Measurements from ENCODE around the gene KRTAP2-2. TPM values are rescaled to one million over a fixed set of nuclear protein-coding genes. Genes with fewer than 3 reads are reported as not detected.
"Not testable (repeated sequence)": the region's sequence is repeated elsewhere in the genome, so short reads cannot be mapped to it uniquely, and the experiment has no call there.

Gene KRTAP2-2
- total and polyA plus RNA-seq, 2 of the 8 experiments (the other 6 are each of a cell fraction or from before 2014, with no cell fraction given): not detected

DNA sequence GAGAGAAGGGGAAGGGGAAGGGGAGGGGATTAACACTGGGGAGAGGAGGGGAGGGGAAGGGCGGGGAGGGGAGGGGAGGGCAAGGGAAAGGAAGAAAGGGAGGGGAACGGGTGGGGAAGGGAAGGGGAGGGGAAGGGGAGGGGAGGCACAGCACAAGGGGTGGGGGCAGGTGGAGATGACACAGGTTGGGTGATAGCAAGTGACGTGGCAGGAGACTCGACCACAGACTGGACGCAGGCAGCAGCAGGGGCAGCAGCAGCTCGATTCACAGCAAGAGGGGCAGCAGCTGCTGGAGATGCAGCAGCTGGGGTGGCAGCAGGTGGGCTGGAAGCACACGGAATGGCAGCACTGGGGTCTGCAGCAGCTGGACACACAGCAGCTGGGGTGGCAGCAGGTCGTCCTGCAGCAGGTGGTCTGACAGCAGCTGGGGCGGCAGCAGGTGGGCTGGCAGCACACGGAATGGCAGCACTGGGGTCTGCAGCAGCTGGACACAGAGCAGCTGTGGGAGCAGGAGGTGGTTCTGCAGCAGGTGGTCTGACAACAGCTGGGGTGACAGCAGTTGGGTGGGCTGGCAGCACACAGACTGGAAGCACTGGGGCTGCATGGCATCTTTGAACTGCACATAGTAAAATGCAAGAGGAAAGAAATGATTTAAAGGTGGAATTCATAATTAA is 46.7 kb upstream of the KRTAP2-2 start, which contains the start of gene KRTAP4-16 (continued):
- TF ChIP-seq, protein P1, sequence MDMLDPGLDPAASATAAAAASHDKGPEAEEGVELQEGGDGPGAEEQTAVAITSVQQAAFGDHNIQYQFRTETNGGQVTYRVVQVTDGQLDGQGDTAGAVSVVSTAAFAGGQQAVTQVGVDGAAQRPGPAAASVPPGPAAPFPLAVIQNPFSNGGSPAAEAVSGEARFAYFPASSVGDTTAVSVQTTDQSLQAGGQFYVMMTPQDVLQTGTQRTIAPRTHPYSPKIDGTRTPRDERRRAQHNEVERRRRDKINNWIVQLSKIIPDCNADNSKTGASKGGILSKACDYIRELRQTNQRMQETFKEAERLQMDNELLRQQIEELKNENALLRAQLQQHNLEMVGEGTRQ (IDR thresholded peaks at IDR 0.05; ENCODE audit: low read length): no peak
- no peak for TF ChIP-seq SP4 (IDR thresholded peaks at IDR 0.05; ENCODE audit: low read length)
- TF ChIP-seq, protein P2, sequence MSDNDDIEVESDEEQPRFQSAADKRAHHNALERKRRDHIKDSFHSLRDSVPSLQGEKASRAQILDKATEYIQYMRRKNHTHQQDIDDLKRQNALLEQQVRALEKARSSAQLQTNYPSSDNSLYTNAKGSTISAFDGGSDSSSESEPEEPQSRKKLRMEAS (IDR thresholded peaks at IDR 0.05): no peak
- no peak for TF ChIP-seq SIRT6 (IDR thresholded peaks at IDR 0.05; ENCODE audit: low read length)
- no peak for TF ChIP-seq CHD2 (IDR thresholded peaks at IDR 0.05; ENCODE audit: low read length)
- no peak for TF ChIP-seq ZNF274 (IDR thresholded peaks at IDR 0.05; ENCODE audit: borderline replicate concordance, extremely low read depth, low read length)
- TF ChIP-seq MAFK (IDR thresholded peaks at IDR 0.05; ENCODE audit: low read depth, low read length): no peak

DNA sequence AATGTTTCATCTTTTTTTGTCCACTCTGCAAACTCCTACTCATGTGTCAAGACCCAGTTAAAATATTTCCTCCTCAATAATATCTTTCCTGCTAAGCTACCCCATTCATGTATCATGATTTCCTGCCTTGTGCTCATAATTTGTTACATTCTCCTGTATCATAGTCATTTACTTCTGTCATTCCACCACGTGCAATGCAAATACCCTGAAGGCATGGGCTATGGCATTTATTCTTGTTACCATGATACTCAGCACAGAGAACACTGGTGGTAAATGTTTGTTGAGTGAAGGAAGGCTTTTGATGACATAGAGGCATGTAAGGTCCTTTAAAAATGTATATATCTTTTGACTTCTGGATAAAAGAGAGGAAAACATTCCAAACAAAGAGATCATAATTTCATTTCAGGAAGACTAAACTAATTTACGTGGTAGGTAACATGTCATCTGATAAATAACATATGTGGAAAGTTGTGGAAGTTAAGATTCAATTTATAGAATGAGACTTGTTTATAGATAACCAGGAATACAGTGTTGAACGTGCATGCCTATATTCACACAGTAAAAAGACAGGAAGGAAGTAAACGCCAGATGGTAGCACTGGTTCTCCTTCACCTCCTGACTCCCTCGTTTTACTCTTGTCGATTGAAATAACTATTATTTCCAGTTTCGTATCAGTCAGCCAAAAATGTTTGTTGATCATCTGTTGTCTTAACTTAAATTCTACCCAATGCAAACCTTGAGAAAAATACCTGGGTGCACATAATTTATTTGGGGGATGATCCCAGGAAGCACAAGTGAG is 44.9 kb upstream of the KRTAP2-2 start:
- H4K5ac ChIP-seq (ENCODE audit: insufficient read length, low read depth, low read length); H4K20me1 ChIP-seq (replicated peaks in 1 of 2; ENCODE audit: control insufficient read depth in 1 of 2, insufficient read depth in 2 of 2, low read length in 2 of 2); H3K23me2 ChIP-seq (ENCODE audit: low read depth, low read length); H3K79me1 ChIP-seq (ENCODE audit: low read depth, low read length); H3K9me3 ChIP-seq (ENCODE audit: insufficient read depth in 2 of 2, low read depth in 1 of 2, low read length in 1 of 2); H3K79me2 ChIP-seq (ENCODE audit: control insufficient read depth in 1 of 2, insufficient read depth in 2 of 2, low read length in 2 of 2); H2AFZ ChIP-seq (ENCODE audit: low read length); DNase-seq (ENCODE audit: low read depth in 1 of 2, low spot score in 2 of 2); H3K23ac ChIP-seq (ENCODE audit: insufficient read length); H3K4me3 ChIP-seq (ENCODE audit: extremely low read depth in 1 of 4, insufficient read depth in 2 of 4, low read depth in 3 of 4, low read length in 4 of 4); H3K4me1 ChIP-seq (replicated peaks in 1 of 4; ENCODE audit: control insufficient read depth in 3 of 4, insufficient read depth in 4 of 4, low read length in 3 of 4); H3K56ac ChIP-seq (replicated peaks; ENCODE audit: insufficient read length, low read depth, low read length); H2BK12ac ChIP-seq (ENCODE audit: low read depth, low read length); H2BK15ac ChIP-seq (ENCODE audit: low read length); H3K18ac ChIP-seq (ENCODE audit: extremely low read depth, low read length); H2BK20ac ChIP-seq (ENCODE audit: low read length); CTCF ChIA-PET (ENCODE audit: partially characterized antibody); POLR2A ChIA-PET (ENCODE audit: partially characterized antibody); H2BK120ac ChIP-seq (replicated peaks; ENCODE audit: low read depth, low read length); H3K4ac ChIP-seq (replicated peaks; ENCODE audit: insufficient read length, low read depth, low read length); H3K36me3 ChIP-seq (ENCODE audit: control insufficient read depth in 2 of 4, insufficient read depth in 4 of 4, low read length in 3 of 4); H3K27me3 ChIP-seq (replicated peaks in 1 of 4; ENCODE audit: control insufficient read depth in 3 of 4, extremely low read depth in 1 of 4, insufficient read depth in 3 of 4, low read length in 3 of 4); H3K14ac ChIP-seq (ENCODE audit: insufficient read length); H3K9ac ChIP-seq (replicated peaks in 1 of 4; ENCODE audit: extremely low read depth in 1 of 4, low read depth in 3 of 4, low read length in 3 of 4); H3K4me2 ChIP-seq (ENCODE audit: insufficient read depth in 1 of 2, low read depth in 2 of 2, low read length in 2 of 2); H2AK5ac ChIP-seq (ENCODE audit: low read depth, low read length); H3K27ac ChIP-seq (ENCODE audit: low read depth, low read length); H4K91ac ChIP-seq (replicated peaks; ENCODE audit: insufficient read length, low read length); H2BK5ac ChIP-seq (ENCODE audit: low read depth, low read length); FAIRE-seq; H4K8ac ChIP-seq (ENCODE audit: extremely low read depth, insufficient read depth, low read length): not testable (repeated sequence)
- 90% methylated on average over 7 of the region's 7 CpGs; no CpG with 5 or more reads in 1 of the 2 experiments for WGBS, 2 experiments (ENCODE audit: extremely low coverage in 1 of 2, insufficient coverage in 1 of 2, insufficient read length in 1 of 2, insufficient replicate concordance in 2 of 2, low coverage in 1 of 2, low lambda C conversion rate in 2 of 2, missing lambda C conversion rate in 1 of 2)

All from H1 (cell line).